Activated T-helper 2 cell treated with anti-CD3 and anti-CD28 coated beads, Interferon-gamma antibody, Interleukin-2, Interleukin-4, amounts not matched to agents 10 μg/mL and 5 μg/mL and 100 μg/mL, durations not matched to agents 14 hours and 24 hours and 36 hours (primary cell): ENCODE results near the gene MYCBPAP. TPM values are rescaled to one million over a fixed set of nuclear protein-coding genes. Genes with fewer than 3 reads are reported as not detected.
"Not testable (repeated sequence)": the region's sequence is repeated elsewhere in the genome, so short reads cannot be mapped to it uniquely, and the experiment has no call there.

Experiments used
- DNase-seq: peaks from one replicate; pipeline ENCODE4 v3.0.0; 2021; ENCODE audit warnings: low spot score
- H3K27ac Mint-ChIP-seq: one replicate; pipeline ENCODE4 v1.8.0; 2021; ENCODE audit warnings: mixed read lengths
- H3K27me3 Mint-ChIP-seq: one replicate; pipeline ENCODE4 v1.8.0; 2021; ENCODE audit warnings: low read depth, mixed read lengths
- H3K36me3 Mint-ChIP-seq: one replicate; pipeline ENCODE4 v1.8.0; 2021; ENCODE audit warnings: low read depth, mixed read lengths
- H3K4me1 Mint-ChIP-seq: one replicate; pipeline ENCODE4 v1.8.0; 2021; ENCODE audit warnings: low read depth, mixed read lengths
- H3K4me3 Mint-ChIP-seq: one replicate; pipeline ENCODE4 v1.8.0; 2021; ENCODE audit warnings: low read depth, mild to moderate bottlenecking, moderate library complexity, mixed read lengths
- H3K9me3 Mint-ChIP-seq: one replicate; pipeline ENCODE4 v1.8.0; 2021; ENCODE audit warnings: mixed read lengths
- intact Hi-C: fragments of 100-400 bp; cut with micrococcal nuclease; formaldehyde crosslinking; loops from one replicate; pipeline ENCODE4 v1.15.1; 2023
- total RNA-seq: library from RNA; stranded (reverse); gene quantifications from 2 replicates; pipeline ENCODE4 v1.2.3, GENCODE V29; 2022

The MYCBPAP gene
- total RNA-seq, 1 donor from 2014 or later, result 3.1 TPM

DNA sequence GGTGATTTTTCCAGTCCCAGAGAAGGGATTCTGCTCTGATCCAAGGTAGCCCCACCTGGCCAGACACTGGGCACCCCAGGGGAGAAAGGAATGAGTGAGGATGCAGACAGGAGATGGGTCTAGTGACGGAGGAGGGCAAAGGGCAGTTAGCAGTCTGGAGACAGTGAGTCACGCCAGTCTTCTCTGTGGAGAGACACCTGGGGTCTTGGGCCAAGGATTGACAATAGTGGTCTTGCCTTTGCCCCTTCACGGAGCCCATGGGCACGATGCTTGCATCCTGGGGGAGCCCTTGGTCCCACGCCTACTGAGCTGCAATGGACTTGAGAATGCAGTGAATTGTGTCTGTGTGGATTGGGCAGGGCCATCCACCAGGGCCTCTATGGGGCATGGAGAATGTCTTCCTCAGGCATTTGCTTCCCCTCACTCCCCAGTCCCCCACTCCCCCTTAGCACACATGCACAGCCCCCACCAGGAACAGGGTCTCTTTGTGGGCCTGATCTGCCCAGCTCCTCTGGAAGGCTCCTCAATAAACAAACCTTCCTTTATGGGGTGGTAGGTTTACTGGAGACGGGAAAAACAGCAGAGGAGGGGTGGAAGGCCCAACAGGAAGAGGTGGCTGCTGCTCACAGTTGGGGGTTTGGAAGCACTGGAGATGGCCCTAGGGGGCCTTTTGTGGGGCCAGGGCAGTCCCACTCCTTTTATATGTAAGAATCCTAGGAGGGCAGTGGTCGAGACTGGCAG lies 41.0 kb upstream of the MYCBPAP start:
- DNase-seq, result no peak

DNA sequence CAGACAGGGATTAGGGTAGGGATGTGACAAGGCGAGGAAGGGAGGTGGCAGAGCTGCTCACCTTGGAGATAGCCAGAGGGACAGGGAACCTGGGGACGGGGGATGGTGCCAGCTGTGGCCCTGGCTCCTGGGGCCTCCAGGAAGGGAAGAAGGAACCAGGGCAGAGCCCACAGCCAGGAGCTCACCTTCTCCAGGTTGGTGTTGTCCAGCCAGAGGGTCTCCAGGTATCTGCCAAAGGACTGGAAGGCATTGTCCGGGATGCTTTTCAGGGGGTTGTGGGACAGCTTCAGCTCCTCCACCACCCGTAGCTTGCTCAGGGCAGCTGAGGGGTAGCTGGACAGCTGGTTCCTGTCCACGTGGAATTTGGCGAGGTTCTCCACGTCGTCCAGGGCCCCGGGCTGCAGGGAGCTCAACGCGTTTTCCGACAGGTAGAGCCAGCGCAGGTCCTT lies 40.4 kb upstream of the MYCBPAP start:
- H3K4me1 Mint-ChIP-seq, result no peaks in the 10 kb centered on the region
- intact Hi-C loops, result no loop called here
- no peak for DNase-seq
- H3K4me3 Mint-ChIP-seq, result no peak overlapping the region
- no peaks in the 10 kb centered on the region for H3K36me3 Mint-ChIP-seq
- no peaks in the 10 kb centered on the region for H3K9me3 Mint-ChIP-seq
- peaks cover 23% of the 10 kb centered on the region for H3K27me3 Mint-ChIP-seq
- no peak overlapping the region for H3K27ac Mint-ChIP-seq

More for the DNA sequence above, 41.0 kb upstream of the MYCBPAP start:
- intact Hi-C loops, result no loop called here
- Mint-ChIP-seq H3K27ac (no peak overlapping the region), H3K9me3 (no peaks in the 10 kb centered on the region), H3K36me3 (no peaks in the 10 kb centered on the region), H3K27me3 (peaks cover 23% of the 10 kb centered on the region), H3K4me1 (no peaks in the 10 kb centered on the region), H3K4me3 (no peak overlapping the region)

- Mint-ChIP-seq H3K27me3 (peaks cover 23% of the 10 kb centered on the region), H3K4me3 (no peak within 1 kb of the TSS), H3K27ac (no peak within 1 kb of the TSS), H3K9me3 (no peaks in the 10 kb centered on the region), H3K36me3 (no peaks in the 10 kb centered on the region), H3K4me1 (no peaks in the 10 kb centered on the region)
- intact Hi-C loops, result no loop called here
- no peak for DNase-seq
Measured at GRCh38 chr17:50468304-50469207, 39.7 kb upstream of the MYCBPAP start, which contains the start of gene CHAD. CHAD (minus strand) TSS chr17:50468880; CDS start chr17:50468813, 67 bp downstream.

DNA sequence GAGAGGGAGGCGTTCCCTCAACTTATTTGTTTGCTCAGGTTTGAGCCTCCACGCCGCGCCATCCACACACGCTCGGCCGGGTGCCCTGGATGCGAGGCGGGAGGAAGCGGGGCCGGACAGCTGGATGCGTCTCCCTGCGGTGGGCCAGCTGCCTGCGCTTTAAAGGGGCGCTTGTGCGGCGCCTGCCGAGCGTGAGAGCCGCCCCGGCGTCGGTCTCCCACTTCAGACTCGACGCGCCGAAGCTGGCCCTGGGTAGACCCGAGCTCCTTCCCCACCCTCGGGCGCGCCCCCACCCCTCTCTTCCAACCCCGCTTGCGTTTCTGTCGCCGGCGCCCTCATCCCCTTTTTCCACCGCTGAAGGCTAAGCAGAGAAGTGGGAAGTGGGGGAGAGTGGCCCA lies 39.0 kb upstream of the MYCBPAP start:
- H3K27ac Mint-ChIP-seq, result no peak overlapping the region
- DNase-seq, result no peak
- H3K4me1 Mint-ChIP-seq, result no peaks in the 10 kb centered on the region
- no peaks in the 10 kb centered on the region for H3K36me3 Mint-ChIP-seq
- no peaks in the 10 kb centered on the region for H3K9me3 Mint-ChIP-seq
- intact Hi-C loops, result no loop called here
- no peak overlapping the region for H3K4me3 Mint-ChIP-seq
- H3K27me3 Mint-ChIP-seq, result peaks cover 23% of the 10 kb centered on the region

- Mint-ChIP-seq H3K4me1 (no peaks in the 10 kb centered on the region), H3K27ac (no peak overlapping the region), H3K27me3 (peaks cover 23% of the 10 kb centered on the region), H3K36me3 (no peaks in the 10 kb centered on the region), H3K9me3 (no peaks in the 10 kb centered on the region), H3K4me3 (no peak overlapping the region)
- intact Hi-C loops, result loop anchor here (10.0 kb wide), 1 partner anchor 265 kb away; the partner anchor contains the start of gene COL1A1
- DNase-seq, result no peak
Measured at GRCh38 chr17:50469671-50470305, 38.5 kb upstream of the MYCBPAP start.

GRCh38 chr17:50470426-50470825 lies 37.8 kb upstream of the MYCBPAP start:
- no peaks in the 10 kb centered on the region for H3K9me3 Mint-ChIP-seq
- no peak for DNase-seq
- no peaks in the 10 kb centered on the region for H3K4me1 Mint-ChIP-seq
- intact Hi-C loops, result loop anchor here (10.0 kb wide), 1 partner anchor 266 kb away; the partner anchor contains the start of gene COL1A1
- H3K27me3 Mint-ChIP-seq, result peaks cover 23% of the 10 kb centered on the region
- H3K27ac Mint-ChIP-seq, result no peak overlapping the region
- H3K36me3 Mint-ChIP-seq, result no peaks in the 10 kb centered on the region
- H3K4me3 Mint-ChIP-seq, result no peak overlapping the region

DNA sequence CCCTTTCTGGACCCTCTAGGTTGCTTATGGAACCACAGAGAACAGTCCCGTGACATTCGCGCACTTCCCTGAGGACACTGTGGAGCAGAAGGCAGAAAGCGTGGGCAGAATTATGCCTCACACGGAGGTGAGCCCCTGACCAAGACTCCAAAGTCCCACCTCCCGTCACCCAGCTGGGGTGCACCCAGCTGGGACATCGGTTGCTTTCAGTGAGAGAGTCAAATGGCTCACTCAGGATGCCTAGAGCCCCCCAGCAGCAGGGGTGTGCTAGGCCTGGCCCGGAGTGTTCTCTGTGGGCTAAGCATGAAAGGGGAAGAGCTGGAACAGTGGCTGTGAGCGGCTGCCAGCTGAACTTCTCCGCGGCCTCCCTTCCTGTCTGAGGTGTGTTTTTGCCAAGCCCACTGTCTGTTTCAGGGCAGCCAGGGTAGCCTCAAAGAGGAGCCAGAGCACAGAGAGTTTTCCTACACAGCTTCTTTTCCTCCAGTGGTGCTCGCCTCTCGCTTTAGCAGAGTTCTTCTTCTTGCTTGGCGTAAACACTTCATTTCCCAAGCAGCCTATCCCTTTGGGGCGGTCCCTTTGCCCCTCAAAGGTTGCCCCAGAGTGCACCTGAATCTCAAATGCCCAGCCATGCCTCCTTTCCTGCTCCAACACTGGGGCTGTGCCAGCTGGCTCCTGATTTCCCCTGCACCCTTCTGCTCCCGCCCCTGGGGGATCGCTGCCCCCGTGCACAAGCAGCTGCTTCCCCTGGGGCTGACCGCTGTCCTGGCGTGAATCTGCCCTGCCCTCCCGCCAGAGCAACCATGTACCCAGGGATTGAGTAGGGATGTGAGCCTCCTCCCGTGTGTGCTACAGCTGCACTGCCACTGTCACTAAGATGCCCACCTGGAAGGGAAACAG lies 37.0 kb upstream of the MYCBPAP start:
- intact Hi-C loops, result loop anchor here (10.0 kb wide), 1 partner anchor 266 kb away; the partner anchor contains the start of gene COL1A1
- H3K9me3 Mint-ChIP-seq, result no peaks in the 10 kb centered on the region
- no peak overlapping the region for H3K4me3 Mint-ChIP-seq
- no peak for DNase-seq
- H3K27ac Mint-ChIP-seq, result no peak overlapping the region
- peaks cover 24% of the 10 kb centered on the region for H3K27me3 Mint-ChIP-seq
- no peaks in the 10 kb centered on the region for H3K4me1 Mint-ChIP-seq
- H3K36me3 Mint-ChIP-seq, result no peaks in the 10 kb centered on the region

- no peak for DNase-seq
- Mint-ChIP-seq H3K36me3 (no peaks in the 10 kb centered on the region), H3K27me3 (peaks cover 22% of the 10 kb centered on the region), H3K4me3 (no peak overlapping the region), H3K27ac (no peak overlapping the region), H3K9me3 (no peaks in the 10 kb centered on the region), H3K4me1 (no peaks in the 10 kb centered on the region)
- intact Hi-C loops, result loop anchor here (10.0 kb wide), 1 partner anchor 267 kb away; the partner anchor contains the start of gene COL1A1
Measured at GRCh38 chr17:50472286-50472685, 36.0 kb upstream of the MYCBPAP start.

- not testable (repeated sequence) for H3K9me3 Mint-ChIP-seq, H3K27ac Mint-ChIP-seq, H3K4me3 Mint-ChIP-seq, H3K36me3 Mint-ChIP-seq, H3K4me1 Mint-ChIP-seq, DNase-seq
- peaks cover 18% of the 10 kb centered on the region for H3K27me3 Mint-ChIP-seq
- intact Hi-C loops, result loop anchor here (10.0 kb wide), 1 partner anchor 268 kb away; the partner anchor contains the start of gene COL1A1
Measured at GRCh38 chr17:50472761-50473161, 35.5 kb upstream of the MYCBPAP start.

DNA sequence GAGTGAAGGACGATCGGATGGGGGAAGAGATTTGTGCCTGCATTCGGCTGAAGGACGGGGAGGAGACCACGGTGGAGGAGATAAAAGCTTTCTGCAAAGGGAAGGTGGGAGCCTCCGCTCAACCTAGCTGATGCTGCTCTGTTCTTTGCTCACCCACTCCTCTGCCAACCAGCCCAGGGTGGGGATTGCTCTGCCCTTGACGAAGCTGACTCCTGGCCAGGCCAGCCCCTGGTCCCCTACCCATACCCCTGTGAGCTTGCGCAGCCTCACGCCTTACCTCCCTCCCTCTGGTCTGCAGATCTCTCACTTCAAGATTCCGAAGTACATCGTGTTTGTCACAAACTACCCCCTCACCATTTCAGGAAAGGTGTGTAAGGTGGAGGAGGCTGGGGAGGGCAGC lies 34.3 kb upstream of the MYCBPAP start:
- no peak overlapping the region for H3K27ac Mint-ChIP-seq
- intact Hi-C loops, result loop anchor here (10.0 kb wide), 1 partner anchor 269 kb away; the partner anchor contains the start of gene COL1A1

DNA sequence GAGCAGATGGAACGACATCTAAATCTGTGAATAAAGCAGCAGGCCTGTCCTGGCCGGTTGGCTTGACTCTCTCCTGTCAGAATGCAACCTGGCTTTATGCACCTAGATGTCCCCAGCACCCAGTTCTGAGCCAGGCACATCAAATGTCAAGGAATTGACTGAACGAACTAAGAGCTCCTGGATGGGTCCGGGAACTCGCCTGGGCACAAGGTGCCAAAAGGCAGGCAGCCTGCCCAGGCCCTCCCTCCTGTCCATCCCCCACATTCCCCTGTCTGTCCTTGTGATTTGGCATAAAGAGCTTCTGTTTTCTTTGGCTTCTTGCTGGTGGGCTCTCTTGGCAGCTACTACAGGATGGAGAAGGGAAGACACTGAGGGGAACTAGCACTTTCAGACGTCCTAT lies 33.7 kb upstream of the MYCBPAP start:
- intact Hi-C loops, result loop anchor here (10.0 kb wide), 1 partner anchor 270 kb away; the partner anchor contains the start of gene COL1A1
- Mint-ChIP-seq H3K4me3 (no peak overlapping the region), H3K27me3 (peaks cover 10% of the 10 kb centered on the region), H3K27ac (no peak overlapping the region), H3K36me3 (peaks cover 2% of the 10 kb centered on the region), H3K9me3 (no peaks in the 10 kb centered on the region), H3K4me1 (peaks cover 7% of the 10 kb centered on the region)
- no peak for DNase-seq

More for the DNA sequence above, 34.3 kb upstream of the MYCBPAP start:
- Mint-ChIP-seq H3K27me3 (peaks cover 11% of the 10 kb centered on the region), H3K36me3 (no peaks in the 10 kb centered on the region), H3K9me3 (no peaks in the 10 kb centered on the region), H3K4me1 (peaks cover 6% of the 10 kb centered on the region), H3K4me3 (no peak overlapping the region)
- DNase-seq, result no peak
